ENCODE data around the gene HES3. TPM values are rescaled to one million over a fixed set of nuclear protein-coding genes. Genes with fewer than 3 reads are reported as not detected.
A peak's percentile ranks its signal among the peaks of the same experiment; 100 is the strongest.

Gene HES3
- total RNA-seq, 1 donor from 2014 or later, result not detected

- intact Hi-C loops (cut with DNase I), result no loop called here
- Histone ChIP-seq H3K4me1 (peaks cover 19% of the 10 kb centered on the region), H3K9me3 (no peaks in the 10 kb centered on the region), H3K36me3 (no peaks in the 10 kb centered on the region), H3K27me3 (no peaks in the 10 kb centered on the region), H3K4me3 (no peak overlapping the region), H3K27ac (no peak overlapping the region)
- no peak for DNase-seq (ENCODE audit: extremely low spot score in 2 of 2)
- TF ChIP-seq CTCF (IDR thresholded peaks at IDR 0.05), result no peak
- TF ChIP-seq POLR2AphosphoS5 (IDR thresholded peaks at IDR 0.05; ENCODE audit: insufficient read depth in 1 of 2, low read depth in 1 of 2), result no peak
- TF ChIP-seq POLR2A (IDR thresholded peaks at IDR 0.05), result no peak
Measured at GRCh38 chr1:6286266-6286665, 42.3 kb downstream of the HES3 start.

- peaks cover 19% of the 10 kb centered on the region for H3K4me1 ChIP-seq
- TF ChIP-seq POLR2A (IDR thresholded peaks at IDR 0.05) (no peak), POLR2AphosphoS5 (IDR thresholded peaks at IDR 0.05; ENCODE audit: insufficient read depth in 1 of 2, low read depth in 1 of 2) (no peak)
- H3K27ac ChIP-seq, result peak overlapping the region; percentile 92
- H3K27me3 ChIP-seq, result no peaks in the 10 kb centered on the region
- H3K9me3 ChIP-seq, result no peaks in the 10 kb centered on the region
- intact Hi-C loops (cut with DNase I), result no loop called here
- H3K36me3 ChIP-seq, result no peaks in the 10 kb centered on the region
- DNase-seq (ENCODE audit: extremely low spot score in 2 of 2), result no peak
- no peak overlapping the region for H3K4me3 ChIP-seq
Measured at GRCh38 chr1:6287029-6287428, 43.0 kb downstream of the HES3 start.

- H3K4me1 ChIP-seq, result peaks cover 19% of the 10 kb centered on the region
- no peaks in the 10 kb centered on the region for H3K36me3 ChIP-seq
- H3K9me3 ChIP-seq, result no peaks in the 10 kb centered on the region
- H3K27me3 ChIP-seq, result no peaks in the 10 kb centered on the region
- H3K27ac ChIP-seq, result peak overlapping the region; percentile 92
- DNase-seq (ENCODE audit: extremely low spot score in 2 of 2), result no peak
- no peak overlapping the region for H3K4me3 ChIP-seq
- peak; percentile 36 to 65 for TF ChIP-seq POLR2AphosphoS5 (IDR thresholded peaks at IDR 0.05; ENCODE audit: insufficient read depth in 1 of 2, low read depth in 1 of 2)
- no peak for TF ChIP-seq POLR2A (IDR thresholded peaks at IDR 0.05)
- intact Hi-C loops (cut with DNase I), result no loop called here
Measured at GRCh38 chr1:6287431-6287886, 43.5 kb downstream of the HES3 start.

GRCh38 chr1:6288026-6288425 lies 44.0 kb downstream of the HES3 start:
- no peak for DNase-seq (ENCODE audit: extremely low spot score in 2 of 2)
- no peaks in the 10 kb centered on the region for H3K36me3 ChIP-seq
- H3K4me1 ChIP-seq, result peaks cover 19% of the 10 kb centered on the region
- H3K27me3 ChIP-seq, result no peaks in the 10 kb centered on the region
- no peak overlapping the region for H3K4me3 ChIP-seq
- H3K27ac ChIP-seq, result peak overlapping the region; percentile 92
- H3K9me3 ChIP-seq, result no peaks in the 10 kb centered on the region
- TF ChIP-seq POLR2A (IDR thresholded peaks at IDR 0.05) (no peak), POLR2AphosphoS5 (IDR thresholded peaks at IDR 0.05; ENCODE audit: insufficient read depth in 1 of 2, low read depth in 1 of 2) (peak in 1 of 2 donors; percentile 2), CTCF (IDR thresholded peaks at IDR 0.05) (no peak)
- intact Hi-C loops (cut with DNase I), result no loop called here

- no peaks in the 10 kb centered on the region for H3K9me3 ChIP-seq
- no peak for TF ChIP-seq POLR2A (IDR thresholded peaks at IDR 0.05)
- no peak for TF ChIP-seq POLR2AphosphoS5 (IDR thresholded peaks at IDR 0.05; ENCODE audit: insufficient read depth in 1 of 2, low read depth in 1 of 2)
- no peak for TF ChIP-seq CTCF (IDR thresholded peaks at IDR 0.05)
- H3K4me3 ChIP-seq, result no peak overlapping the region
- H3K27ac ChIP-seq, result peak overlapping the region; percentile 92
- intact Hi-C loops (cut with DNase I), result no loop called here
- H3K27me3 ChIP-seq, result no peaks in the 10 kb centered on the region
- no peak for DNase-seq (ENCODE audit: extremely low spot score in 2 of 2)
- peaks cover 19% of the 10 kb centered on the region for H3K4me1 ChIP-seq
- no peaks in the 10 kb centered on the region for H3K36me3 ChIP-seq
Measured at GRCh38 chr1:6288665-6289064, 44.7 kb downstream of the HES3 start.

- H3K4me1 ChIP-seq, result peaks cover 19% of the 10 kb centered on the region
- TF ChIP-seq POLR2AphosphoS5 (IDR thresholded peaks at IDR 0.05; ENCODE audit: insufficient read depth in 1 of 2, low read depth in 1 of 2), result no peak
- TF ChIP-seq CTCF (IDR thresholded peaks at IDR 0.05), result no peak
- no peak for TF ChIP-seq POLR2A (IDR thresholded peaks at IDR 0.05)
- no peak overlapping the region for H3K4me3 ChIP-seq
- no peaks in the 10 kb centered on the region for H3K36me3 ChIP-seq
- DNase-seq (ENCODE audit: extremely low spot score in 2 of 2), result no peak
- no peaks in the 10 kb centered on the region for H3K9me3 ChIP-seq
- peak overlapping the region; percentile 68 for H3K27ac ChIP-seq
- no peaks in the 10 kb centered on the region for H3K27me3 ChIP-seq
- intact Hi-C loops (cut with DNase I), result no loop called here
Measured at GRCh38 chr1:6292102-6292501, 48.1 kb downstream of the HES3 start.

All from vagina (tissue), 2 donors.